CD4-positive, alpha-beta T cell (primary cell): ENCODE results near the gene PDLIM3. TPM values are rescaled to one million over a fixed set of nuclear protein-coding genes. Genes with fewer than 3 reads are reported as not detected.

Experiments
- ATAC-seq: fragments of 200-7000 bp; cut with Tn5 transposase; one replicate; pipeline ENCODE4 v1.10.0; 2022; ENCODE audit warnings: mild to moderate bottlenecking; ENCODE audit not compliant: poor library complexity
- CTCF ChIA-PET: fragments of 350-600 bp; sonication (Branson Sonifier 250); formaldehyde crosslinking; loops from one replicate; lab custom pipeline; 2021; ENCODE audit warnings: antibody characterized with exemption, inconsistent platforms; lab: Charles Lee
- POLR2A ChIA-PET: fragments of 350-600 bp; sonication (Branson Sonifier 250); formaldehyde crosslinking; loops from one replicate; lab custom pipeline; 2021; ENCODE audit warnings: antibody characterized with exemption, inconsistent platforms; lab: Charles Lee
- DNase-seq, 14 experiments: peaks; one replicate each; pipeline ENCODE4 v3.0.0-alpha.2; 2013 to 2020; ENCODE audit warnings: mixed read lengths in 2 of 14
- H3K27ac ChIP-seq, 2 donors: one replicate each; pipeline versions ENCODE4 v1.5.1 to v1.7.0; 2013; ENCODE audit warnings: low read length in 2 of 2, low read depth in 1 of 2, mild to moderate bottlenecking in 1 of 2
- H3K27me3 ChIP-seq, 2 experiments: 1 replicate in 1 of 2; 2 replicates in 1 of 2; pipeline versions ENCODE4 v1.6.1 to v1.7.0; 2013; ENCODE audit warnings: low read length in 2 of 2, control low read depth in 1 of 2, mild to moderate bottlenecking in 1 of 2, moderate library complexity in 1 of 2; ENCODE audit not compliant: insufficient read depth in 2 of 2, control insufficient read depth in 1 of 2
- H3K36me3 ChIP-seq: one replicate; pipeline ENCODE4 v1.6.1; 2013; ENCODE audit warnings: low read length, control low read depth; ENCODE audit not compliant: insufficient read depth
- H3K4me1 ChIP-seq: one replicate; pipeline ENCODE4 v1.6.1; 2013; ENCODE audit warnings: low read length, control low read depth; ENCODE audit not compliant: insufficient read depth
- H3K4me3 ChIP-seq: one replicate; pipeline ENCODE4 v1.5.1; 2013; ENCODE audit warnings: mild to moderate bottlenecking, low read length, moderate library complexity
- H3K9me3 ChIP-seq, 2 experiments: 1 replicate in 1 of 2; 2 replicates in 1 of 2; pipeline versions ENCODE4 v1.6.1 to v1.7.0; 2013; ENCODE audit warnings: low read length in 2 of 2, mild to moderate bottlenecking in 2 of 2, control low read depth in 1 of 2, moderate library complexity in 1 of 2; ENCODE audit not compliant: control insufficient read depth in 1 of 2, insufficient read depth in 1 of 2
- H3K27ac Mint-ChIP-seq: one replicate; pipeline ENCODE4 v1.8.0; 2020; ENCODE audit warnings: mixed read lengths
- H3K27me3 Mint-ChIP-seq: one replicate; pipeline ENCODE4 v1.8.0; 2021; ENCODE audit warnings: mixed read lengths
- H3K36me3 Mint-ChIP-seq: one replicate; pipeline ENCODE4 v1.8.0; 2021; ENCODE audit warnings: low read depth, mixed read lengths
- H3K4me1 Mint-ChIP-seq: one replicate; pipeline ENCODE4 v1.8.0; 2021; ENCODE audit warnings: low read depth, mixed read lengths
- H3K4me3 Mint-ChIP-seq: one replicate; pipeline ENCODE4 v1.8.0; 2020; ENCODE audit warnings: mild to moderate bottlenecking, mixed read lengths
- H3K9me3 Mint-ChIP-seq: one replicate; pipeline ENCODE4 v1.8.0; 2020; ENCODE audit warnings: mixed read lengths
- intact Hi-C, 2 experiments: fragments of 100-400 bp; cut with DNase I in 1 of 2; cut with micrococcal nuclease in 1 of 2; formaldehyde crosslinking; loops; one replicate each; pipeline versions ENCODE4 v1.15.1 to v1.9.0; 2023 to 2025; cut with DNase I, micrococcal nuclease
- total RNA-seq, 174 experiments: library from RNA in 2 of 174; stranded (reverse) in 2 of 174; gene quantifications; one replicate each; pipeline ENCODE4 v1.2.3 and lab custom pipeline; 2021 to 2026
- TF ChIP-seq, protein P1 (sequence below): fragments of 200-600 bp; IDR thresholded peaks from one replicate; pipeline ENCODE4 v1.8.0; 2022; ENCODE audit warnings: antibody characterized with exemption, mild to moderate bottlenecking

PDLIM3 gene
- total RNA-seq, 2 experiments from 2014 or later: not detected

GRCh38 chr4:185565696-185566095 lies 30.4 kb upstream of the PDLIM3 start:
- Mint-ChIP-seq H3K36me3 (no peaks in the 10 kb centered on the region), H3K9me3 (peaks cover 4% of the 10 kb centered on the region), H3K4me3 (no peak overlapping the region), H3K4me1 (no peaks in the 10 kb centered on the region), H3K27me3 (peaks cover 27% of the 10 kb centered on the region), H3K27ac (no peak overlapping the region)
- intact Hi-C loops: no loop called here
- no peak overlapping the region for H3K4me3 ChIP-seq
- peaks cover 5 to 7% of the 10 kb centered on the region in 2 experiments for H3K9me3 ChIP-seq
- DNase-seq (no peak), ATAC-seq (no peak)
- H3K27ac ChIP-seq: no peak overlapping the region
- TF ChIP-seq, protein P1, sequence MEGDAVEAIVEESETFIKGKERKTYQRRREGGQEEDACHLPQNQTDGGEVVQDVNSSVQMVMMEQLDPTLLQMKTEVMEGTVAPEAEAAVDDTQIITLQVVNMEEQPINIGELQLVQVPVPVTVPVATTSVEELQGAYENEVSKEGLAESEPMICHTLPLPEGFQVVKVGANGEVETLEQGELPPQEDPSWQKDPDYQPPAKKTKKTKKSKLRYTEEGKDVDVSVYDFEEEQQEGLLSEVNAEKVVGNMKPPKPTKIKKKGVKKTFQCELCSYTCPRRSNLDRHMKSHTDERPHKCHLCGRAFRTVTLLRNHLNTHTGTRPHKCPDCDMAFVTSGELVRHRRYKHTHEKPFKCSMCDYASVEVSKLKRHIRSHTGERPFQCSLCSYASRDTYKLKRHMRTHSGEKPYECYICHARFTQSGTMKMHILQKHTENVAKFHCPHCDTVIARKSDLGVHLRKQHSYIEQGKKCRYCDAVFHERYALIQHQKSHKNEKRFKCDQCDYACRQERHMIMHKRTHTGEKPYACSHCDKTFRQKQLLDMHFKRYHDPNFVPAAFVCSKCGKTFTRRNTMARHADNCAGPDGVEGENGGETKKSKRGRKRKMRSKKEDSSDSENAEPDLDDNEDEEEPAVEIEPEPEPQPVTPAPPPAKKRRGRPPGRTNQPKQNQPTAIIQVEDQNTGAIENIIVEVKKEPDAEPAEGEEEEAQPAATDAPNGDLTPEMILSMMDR: no peak
- peaks cover 0 to 8% of the 10 kb centered on the region in 2 experiments for H3K27me3 ChIP-seq
- H3K36me3 ChIP-seq: no peaks in the 10 kb centered on the region
- ChIA-PET POLR2A (no interaction called here), CTCF (no interaction called here)
- H3K4me1 ChIP-seq: no peaks in the 10 kb centered on the region

DNA sequence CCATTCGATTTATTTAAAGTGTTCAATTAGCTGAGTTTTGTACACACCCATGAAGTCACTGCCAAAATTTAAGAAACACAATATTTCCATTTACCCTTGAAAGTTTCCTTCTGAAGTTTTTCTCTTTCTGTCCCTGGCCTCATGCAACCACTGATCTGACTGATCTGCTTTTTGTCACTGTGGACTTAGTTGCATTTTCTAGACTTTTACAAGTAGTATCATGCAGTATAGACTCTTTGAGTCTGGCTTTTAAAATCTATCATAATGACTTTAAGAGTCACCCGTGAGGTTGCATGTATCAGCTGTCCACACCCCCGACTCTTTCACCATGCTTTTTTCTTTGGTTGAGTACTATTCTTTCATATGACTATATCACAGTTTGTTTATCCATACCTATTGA lies 29.0 kb upstream of the PDLIM3 start:
- Mint-ChIP-seq H3K9me3 (peaks cover 4% of the 10 kb centered on the region), H3K27ac (no peak overlapping the region), H3K4me3 (no peak overlapping the region), H3K36me3 (no peaks in the 10 kb centered on the region), H3K4me1 (no peaks in the 10 kb centered on the region), H3K27me3 (peaks cover 28% of the 10 kb centered on the region)
- ChIA-PET CTCF (interaction anchor here (1.7 kb wide), 1 partner anchor 33 kb away, joined by 4 read pairs; no protein-coding TSS in a partner anchor), POLR2A (no interaction called here)
- DNase-seq (no peak), ATAC-seq (no peak)
- Histone ChIP-seq H3K9me3 (peaks cover 5 to 7% of the 10 kb centered on the region in 2 experiments), H3K4me1 (no peaks in the 10 kb centered on the region), H3K4me3 (no peak overlapping the region), H3K27ac (no peak overlapping the region), H3K36me3 (no peaks in the 10 kb centered on the region), H3K27me3 (peaks cover 0 to 6% of the 10 kb centered on the region in 2 experiments)
- intact Hi-C loops: no loop called here
- TF ChIP-seq, protein P1: no peak

DNA sequence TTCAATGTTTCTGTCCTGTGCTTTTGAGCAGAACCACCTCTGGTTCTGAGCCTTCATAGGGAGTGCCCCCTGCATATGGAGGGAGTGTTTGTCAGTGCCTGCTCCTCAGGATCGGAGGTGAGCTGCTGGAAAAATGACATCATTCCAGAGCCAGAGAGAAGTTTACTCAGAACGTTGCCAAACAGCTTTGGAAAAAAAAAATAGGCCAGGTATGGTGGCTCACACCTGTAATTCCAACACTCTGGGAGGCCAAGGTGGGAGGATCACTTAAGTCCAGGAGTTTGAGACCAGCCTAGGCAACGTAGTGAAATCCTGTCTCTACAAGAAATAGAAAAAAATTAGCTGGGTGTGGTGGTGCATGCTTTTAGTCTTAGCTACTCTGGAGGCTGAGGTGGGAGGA lies 27.2 kb upstream of the PDLIM3 start:
- ATAC-seq (no peak), DNase-seq (no peak)
- H3K36me3 ChIP-seq: no peaks in the 10 kb centered on the region
- Mint-ChIP-seq H3K36me3 (no peaks in the 10 kb centered on the region), H3K27me3 (peaks cover 46% of the 10 kb centered on the region), H3K4me3 (no peak overlapping the region), H3K27ac (no peak overlapping the region), H3K9me3 (peaks cover 4% of the 10 kb centered on the region), H3K4me1 (no peaks in the 10 kb centered on the region)
- H3K27ac ChIP-seq: no peak overlapping the region
- ChIA-PET POLR2A (no interaction called here), CTCF (no interaction called here)
- intact Hi-C loops: no loop called here
- TF ChIP-seq, protein P1: no peak
- H3K9me3 ChIP-seq: peaks cover 5 to 7% of the 10 kb centered on the region in 2 experiments
- no peaks in the 10 kb centered on the region for H3K4me1 ChIP-seq
- H3K4me3 ChIP-seq: no peak overlapping the region
- peaks cover 0 to 6% of the 10 kb centered on the region in 2 experiments for H3K27me3 ChIP-seq
